ENCODE results near the gene ZNF532. TPM values are rescaled to one million over a fixed set of nuclear protein-coding genes. Genes with fewer than 3 reads are reported as not detected.

Gene ZNF532
- total RNA-seq, 1 experiment from 2014 or later = 118 TPM

DNA sequence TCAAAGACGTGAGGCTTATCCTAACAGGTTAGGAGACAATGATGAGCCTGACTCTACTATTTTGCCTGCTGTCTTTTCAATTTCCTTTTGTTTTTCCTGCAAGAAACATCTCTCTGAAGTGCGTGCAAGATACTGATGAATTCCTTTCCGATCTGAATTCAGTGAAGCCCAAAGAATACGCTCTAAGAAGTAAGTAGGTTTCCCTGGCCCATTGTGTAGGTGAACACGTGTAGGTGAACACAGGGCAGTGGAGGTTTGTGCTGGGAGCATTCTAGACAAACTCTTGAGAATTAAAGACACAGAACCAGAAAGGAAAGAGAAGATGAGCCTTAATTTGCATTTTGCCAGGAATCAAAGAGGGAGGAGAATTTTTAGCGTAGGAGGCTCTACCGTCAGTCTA is 132.0 kb downstream of the ZNF532 start:
- DNase-seq (ENCODE audit: low spot score) = no peak
- Histone ChIP-seq H3K36me3 (ENCODE audit: insufficient read depth, low read length, poor library complexity, severe bottlenecking) (no peaks in the 10 kb centered on the region), H3K9me3 (ENCODE audit: low read depth, low read length, poor library complexity, severe bottlenecking) (no peaks in the 10 kb centered on the region), H3K27me3 (replicated peaks; ENCODE audit: insufficient read depth, low read depth, low read length, poor library complexity) (no peaks in the 10 kb centered on the region), H3K4me1 (ENCODE audit: insufficient read depth, low read length, poor library complexity, severe bottlenecking) (peaks cover 67% of the 10 kb centered on the region), H3K27ac (ENCODE audit: low read depth, low read length, poor library complexity, severe bottlenecking) (peak overlapping the region; percentile 63), H3K4me3 (ENCODE audit: low read depth, low read length, poor library complexity, severe bottlenecking) (no peak overlapping the region)
- no TSS peak for BruUV-seq (replicated peaks)
- intact Hi-C loops (cut with micrococcal nuclease; ENCODE audit: unreplicated experiment) = loop anchor here (5.0 kb wide), 2 partner anchors 54 to 134 kb away; partner anchors contain the start of gene ZNF532
- CTCF ChIA-PET = no interaction called here
- POLR2A ChIA-PET (ENCODE audit: low non-redundant PET) = no interaction called here
- TF ChIP-seq, protein P1, sequence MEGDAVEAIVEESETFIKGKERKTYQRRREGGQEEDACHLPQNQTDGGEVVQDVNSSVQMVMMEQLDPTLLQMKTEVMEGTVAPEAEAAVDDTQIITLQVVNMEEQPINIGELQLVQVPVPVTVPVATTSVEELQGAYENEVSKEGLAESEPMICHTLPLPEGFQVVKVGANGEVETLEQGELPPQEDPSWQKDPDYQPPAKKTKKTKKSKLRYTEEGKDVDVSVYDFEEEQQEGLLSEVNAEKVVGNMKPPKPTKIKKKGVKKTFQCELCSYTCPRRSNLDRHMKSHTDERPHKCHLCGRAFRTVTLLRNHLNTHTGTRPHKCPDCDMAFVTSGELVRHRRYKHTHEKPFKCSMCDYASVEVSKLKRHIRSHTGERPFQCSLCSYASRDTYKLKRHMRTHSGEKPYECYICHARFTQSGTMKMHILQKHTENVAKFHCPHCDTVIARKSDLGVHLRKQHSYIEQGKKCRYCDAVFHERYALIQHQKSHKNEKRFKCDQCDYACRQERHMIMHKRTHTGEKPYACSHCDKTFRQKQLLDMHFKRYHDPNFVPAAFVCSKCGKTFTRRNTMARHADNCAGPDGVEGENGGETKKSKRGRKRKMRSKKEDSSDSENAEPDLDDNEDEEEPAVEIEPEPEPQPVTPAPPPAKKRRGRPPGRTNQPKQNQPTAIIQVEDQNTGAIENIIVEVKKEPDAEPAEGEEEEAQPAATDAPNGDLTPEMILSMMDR (conservative IDR thresholded peaks at IDR 0.05; ENCODE audit: low read depth, low read length) = no peak
- TF ChIP-seq EZH2 (IDR thresholded peaks at IDR 0.05; ENCODE audit: borderline replicate concordance, low read depth, low read length, poor library complexity, severe bottlenecking) = no peak

DNA sequence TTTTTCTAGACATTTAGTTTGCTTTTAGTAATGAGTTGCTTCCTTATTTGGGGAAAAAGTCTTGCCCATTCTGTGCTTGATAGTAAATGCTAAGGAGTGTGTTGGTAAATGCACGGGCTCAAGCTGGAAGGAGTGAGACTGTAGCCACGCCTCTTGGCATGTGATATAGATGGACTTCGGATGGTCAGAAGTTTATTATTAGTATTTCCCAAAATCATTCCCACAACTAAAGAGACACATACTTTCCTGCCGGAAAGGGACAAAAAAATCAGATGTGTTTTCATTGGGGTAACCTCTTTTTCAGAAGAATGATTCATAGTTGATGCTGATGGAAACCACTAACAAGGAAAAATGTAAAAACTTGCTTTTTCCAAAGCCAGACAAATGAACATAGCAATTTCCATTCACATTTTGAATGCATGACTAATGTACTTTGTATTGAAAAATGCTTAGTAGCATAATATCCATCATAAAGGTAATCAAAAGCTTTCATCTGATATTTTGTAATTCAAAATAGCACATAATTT is 133.2 kb downstream of the ZNF532 start:
- Histone ChIP-seq H3K36me3 (ENCODE audit: insufficient read depth, low read length, poor library complexity, severe bottlenecking) (no peaks in the 10 kb centered on the region), H3K9me3 (ENCODE audit: low read depth, low read length, poor library complexity, severe bottlenecking) (no peaks in the 10 kb centered on the region), H3K4me3 (ENCODE audit: low read depth, low read length, poor library complexity, severe bottlenecking) (no peak overlapping the region), H3K27me3 (replicated peaks; ENCODE audit: insufficient read depth, low read depth, low read length, poor library complexity) (no peaks in the 10 kb centered on the region), H3K27ac (ENCODE audit: low read depth, low read length, poor library complexity, severe bottlenecking) (peak overlapping the region; percentile 79), H3K4me1 (ENCODE audit: insufficient read depth, low read length, poor library complexity, severe bottlenecking) (peaks cover 62% of the 10 kb centered on the region)
- CTCF ChIA-PET = no interaction called here
- TF ChIP-seq EZH2 (IDR thresholded peaks at IDR 0.05; ENCODE audit: borderline replicate concordance, low read depth, low read length, poor library complexity, severe bottlenecking) = no peak
- TF ChIP-seq, protein P1 (conservative IDR thresholded peaks at IDR 0.05; ENCODE audit: low read depth, low read length) = no peak
- POLR2A ChIA-PET (ENCODE audit: low non-redundant PET) = no interaction called here
- BruUV-seq (replicated peaks) = no TSS peak
- DNase-seq (ENCODE audit: low spot score) = peak; percentile 54
- intact Hi-C loops (cut with micrococcal nuclease; ENCODE audit: unreplicated experiment) = loop anchor here (5.0 kb wide), 2 partner anchors 56 to 136 kb away; partner anchors contain the start of gene ZNF532

DNA sequence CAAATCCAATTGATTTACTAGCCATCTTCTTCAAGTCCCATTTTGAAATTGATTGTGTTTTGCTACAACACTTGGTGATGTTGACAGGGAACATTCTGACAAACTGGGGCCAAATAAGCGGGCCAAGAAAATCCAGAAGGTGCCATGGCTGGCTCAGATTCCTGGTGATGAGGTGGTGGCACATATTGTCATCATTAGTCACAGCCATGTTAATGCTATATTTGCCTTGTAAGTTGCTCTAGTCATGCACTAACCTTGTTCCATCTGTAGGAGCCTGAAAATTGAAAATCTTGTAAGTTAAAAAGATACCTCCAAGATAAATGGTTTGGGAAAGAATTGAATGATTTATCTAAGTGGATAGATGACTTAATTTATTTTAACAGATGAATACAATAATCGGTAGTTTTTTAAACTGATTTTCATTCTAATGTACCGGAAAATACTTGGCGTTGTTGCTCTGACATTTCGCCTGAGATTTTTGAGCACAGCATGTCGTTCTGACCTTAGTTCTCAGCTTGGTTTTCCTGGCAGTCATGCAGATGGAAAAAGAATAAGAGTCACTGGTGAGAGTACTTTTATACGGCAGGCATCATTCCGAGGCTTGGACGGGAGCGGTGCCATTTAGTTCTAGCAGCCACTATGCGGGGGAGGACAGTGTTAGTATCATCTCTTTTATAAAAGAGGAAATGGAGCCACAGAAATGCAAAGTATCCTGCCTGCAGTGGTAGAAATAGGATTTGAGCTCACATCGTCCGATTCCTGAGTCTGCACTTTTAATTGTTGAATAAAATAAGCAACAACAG is 133.9 kb downstream of the ZNF532 start:
- TF ChIP-seq, protein P1 (conservative IDR thresholded peaks at IDR 0.05; ENCODE audit: low read depth, low read length) = no peak
- TF ChIP-seq EZH2 (IDR thresholded peaks at IDR 0.05; ENCODE audit: borderline replicate concordance, low read depth, low read length, poor library complexity, severe bottlenecking) = no peak
- Histone ChIP-seq H3K9me3 (ENCODE audit: low read depth, low read length, poor library complexity, severe bottlenecking) (no peaks in the 10 kb centered on the region), H3K4me1 (ENCODE audit: insufficient read depth, low read length, poor library complexity, severe bottlenecking) (peaks cover 59% of the 10 kb centered on the region), H3K27me3 (replicated peaks; ENCODE audit: insufficient read depth, low read depth, low read length, poor library complexity) (no peaks in the 10 kb centered on the region), H3K4me3 (ENCODE audit: low read depth, low read length, poor library complexity, severe bottlenecking) (peak overlapping the region; percentile 18), H3K36me3 (ENCODE audit: insufficient read depth, low read length, poor library complexity, severe bottlenecking) (no peaks in the 10 kb centered on the region), H3K27ac (ENCODE audit: low read depth, low read length, poor library complexity, severe bottlenecking) (peak overlapping the region; percentile 79)
- peak; percentile 85 for DNase-seq (ENCODE audit: low spot score)
- intact Hi-C loops (cut with micrococcal nuclease; ENCODE audit: unreplicated experiment) = loop anchor here (5.0 kb wide), 2 partner anchors 56 to 136 kb away; partner anchors contain the start of gene ZNF532
- ChIA-PET POLR2A (ENCODE audit: low non-redundant PET) (interaction anchor here (0.6 kb wide), 1 partner anchor 130 kb away, joined by 3 read pairs; no protein-coding TSS in a partner anchor), CTCF (interaction anchor here (0.7 to 0.9 kb wide), 2 partner anchors 58 to 72 kb away, joined by 4 to 9 read pairs; no protein-coding TSS in a partner anchor)
- BruUV-seq (replicated peaks) = TSS peak; percentile 79
